Erythroblast (primary cell): Measurements from ENCODE around the gene PDE1C.

Experiments
- DNase-seq, 2 experiments: peaks; one replicate each; lab custom pipeline; 2025; lab: John Stamatoyannopoulos, UW
- GATA1 ChIP-seq: IDR thresholded peaks from 2 replicates; pipeline ENCODE4 v1.6.1; 2011; ENCODE audit warnings: low read depth, mild to moderate bottlenecking, control low read depth, low read length, moderate library complexity
- POLR2A ChIP-seq: IDR thresholded peaks from 2 replicates; pipeline ENCODE4 v1.6.1; 2011; ENCODE audit warnings: mild to moderate bottlenecking, low read length

The PDE1C gene

DNA sequence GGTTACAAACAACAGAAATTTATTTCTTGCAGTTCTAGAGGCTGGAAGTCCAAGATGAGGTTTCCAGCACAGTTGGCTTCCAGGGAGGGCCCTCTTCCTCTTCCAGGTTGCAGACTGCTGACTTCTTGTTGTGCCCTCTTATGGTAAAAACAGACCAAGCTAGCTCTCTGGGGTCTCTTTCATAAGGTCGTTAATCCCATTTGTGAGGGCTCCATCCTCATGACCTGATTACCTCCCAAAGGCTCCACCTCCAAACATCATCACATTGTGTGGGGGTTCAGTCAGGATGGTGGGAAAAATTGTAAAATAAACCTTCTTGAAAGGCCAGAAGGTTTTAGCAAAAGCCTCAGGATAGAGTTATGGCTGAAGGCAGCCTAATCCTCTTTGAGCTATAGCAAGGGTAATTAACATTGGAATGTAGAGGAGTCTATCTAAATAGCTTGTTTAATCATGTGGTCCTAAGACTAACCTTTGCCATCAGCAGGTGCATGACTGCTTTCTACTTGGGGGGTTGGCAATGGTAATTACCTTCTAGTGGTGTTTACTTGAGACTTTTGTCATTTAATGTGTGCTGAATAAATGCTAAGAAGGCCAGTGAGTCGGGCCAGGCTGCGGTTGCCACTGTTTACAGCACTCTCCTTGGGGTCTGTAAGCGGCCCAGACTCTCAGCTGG, 302.4 kb downstream of the PDE1C start:
- no peak for TF ChIP-seq GATA1

DNA sequence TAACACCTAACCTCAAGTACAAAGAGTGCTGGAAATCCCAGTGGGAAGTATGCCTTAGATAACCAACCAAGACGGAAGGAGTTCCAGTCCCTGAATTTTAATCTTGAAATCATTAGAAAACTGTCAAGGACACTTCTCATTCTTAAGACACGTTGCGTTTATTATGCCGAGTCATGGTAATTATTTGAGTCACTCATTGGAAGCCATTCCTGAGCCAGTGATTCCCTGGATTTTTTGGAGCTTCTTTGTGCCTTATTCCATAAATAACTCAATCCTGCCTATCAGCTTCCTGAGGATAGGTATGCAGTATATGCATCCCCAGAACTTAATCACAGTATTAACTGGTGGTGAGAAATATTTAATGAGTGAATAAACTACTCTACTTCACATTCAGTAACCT, 305.7 kb downstream of the PDE1C start:
- TF ChIP-seq GATA1, result no peak
- TF ChIP-seq POLR2A, result no peak
- no peak for DNase-seq

More for the DNA sequence above, 302.4 kb downstream of the PDE1C start:
- DNase-seq, result no peak

DNA sequence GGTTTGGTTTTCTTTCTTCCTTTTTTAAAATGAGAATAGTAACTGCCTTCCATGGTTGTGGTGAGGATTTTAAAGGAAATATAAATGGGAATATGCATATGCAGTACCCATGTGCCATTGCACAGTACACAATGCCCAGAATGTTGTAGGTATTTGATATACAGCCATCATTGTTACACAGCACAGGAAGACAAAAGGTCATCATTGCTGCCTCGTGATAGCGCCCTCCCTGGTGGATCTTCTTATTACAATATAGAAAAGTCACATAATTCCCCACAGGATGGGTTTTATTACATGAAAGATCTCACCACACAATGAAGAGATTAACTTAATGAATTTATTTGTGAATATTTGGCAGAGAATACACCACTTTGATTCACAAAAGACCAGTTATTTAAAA, 306.7 kb downstream of the PDE1C start:
- DNase-seq, result peak in 1 of 2 experiments; percentile 5
- TF ChIP-seq GATA1 (no peak), POLR2A (no peak)

DNA sequence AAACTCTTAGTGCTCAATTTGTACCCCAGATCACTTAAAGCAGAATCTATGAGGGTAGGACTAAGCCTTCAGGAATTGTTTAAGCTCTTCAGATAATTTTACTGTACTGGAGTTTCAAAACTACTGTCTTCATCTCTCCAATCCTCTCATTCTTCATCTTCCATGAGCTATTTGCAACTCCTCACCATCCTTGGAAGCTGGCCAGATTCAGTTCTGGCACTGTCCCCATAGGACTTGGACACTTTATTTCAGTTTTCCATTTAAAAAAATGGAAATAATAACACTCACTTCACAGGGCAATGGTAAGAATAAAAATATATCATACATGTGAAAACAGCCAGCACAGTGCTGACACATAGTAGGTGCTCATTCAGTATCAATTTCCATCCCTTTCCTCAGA, 308.6 kb downstream of the PDE1C start:
- DNase-seq, result no peak
- TF ChIP-seq POLR2A (no peak), GATA1 (no peak)

DNA sequence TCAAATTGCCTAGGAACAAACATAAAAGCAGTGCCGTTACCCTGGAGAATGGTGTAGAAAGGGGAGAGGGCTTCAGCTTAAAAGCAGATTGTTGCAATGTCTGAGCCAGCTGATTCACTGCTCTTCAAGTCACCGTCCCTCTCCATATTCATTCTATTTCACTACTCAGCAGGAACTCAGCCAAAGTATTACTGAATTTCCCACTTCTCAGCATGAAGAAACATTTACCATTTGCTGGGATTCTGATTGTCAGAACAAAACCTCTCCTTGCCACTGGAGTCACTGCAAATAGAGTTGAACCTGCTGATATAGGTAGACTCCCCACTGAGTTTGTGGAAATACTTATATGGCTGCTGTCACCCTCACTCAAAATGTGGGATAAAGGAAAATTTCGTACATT, 311.5 kb downstream of the PDE1C start:
- no peak for TF ChIP-seq POLR2A
- TF ChIP-seq GATA1, result no peak
- DNase-seq, result no peak

DNA sequence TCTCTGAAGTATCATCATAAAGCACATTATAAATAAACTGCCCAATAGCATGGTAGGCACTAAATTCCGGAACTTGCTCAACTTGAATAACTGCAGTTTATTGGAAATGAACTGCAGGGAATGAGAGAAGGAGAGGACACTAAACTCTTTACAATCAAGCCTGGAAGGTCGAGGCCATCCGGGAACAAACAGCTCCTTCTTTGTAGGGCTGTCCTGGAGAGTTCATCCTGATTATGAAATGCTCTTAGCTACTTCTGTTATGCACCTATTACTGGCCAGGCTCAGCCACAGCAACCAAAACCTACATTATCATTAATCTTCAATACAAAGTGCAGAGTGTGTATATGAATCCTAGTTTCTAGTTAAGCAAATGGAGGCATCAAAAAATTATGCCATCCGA, 318.5 kb downstream of the PDE1C start:
- TF ChIP-seq GATA1 (no peak), POLR2A (no peak)

DNA sequence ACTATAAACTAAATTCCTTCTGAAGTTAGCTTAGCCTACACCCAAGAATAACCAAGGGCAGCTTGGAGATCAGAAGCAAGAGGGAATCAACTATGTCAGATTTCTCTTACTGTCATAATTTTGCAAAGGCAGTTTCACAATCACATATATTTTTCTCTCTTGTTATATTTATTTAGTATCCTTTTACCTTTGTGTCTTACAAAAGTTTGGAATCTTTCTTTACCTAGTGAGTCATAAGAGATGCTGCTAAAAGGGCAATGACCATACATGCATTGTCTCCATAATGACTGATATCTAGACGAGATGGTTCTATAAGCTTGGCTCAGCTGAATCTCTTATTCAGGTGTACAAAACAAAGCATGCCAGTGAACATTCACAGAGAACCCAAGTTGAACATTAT, 322.1 kb downstream of the PDE1C start:
- no peak for DNase-seq
- no peak for TF ChIP-seq POLR2A
- no peak for TF ChIP-seq GATA1

More for the DNA sequence above, 318.5 kb downstream of the PDE1C start:
- no peak for DNase-seq

DNA sequence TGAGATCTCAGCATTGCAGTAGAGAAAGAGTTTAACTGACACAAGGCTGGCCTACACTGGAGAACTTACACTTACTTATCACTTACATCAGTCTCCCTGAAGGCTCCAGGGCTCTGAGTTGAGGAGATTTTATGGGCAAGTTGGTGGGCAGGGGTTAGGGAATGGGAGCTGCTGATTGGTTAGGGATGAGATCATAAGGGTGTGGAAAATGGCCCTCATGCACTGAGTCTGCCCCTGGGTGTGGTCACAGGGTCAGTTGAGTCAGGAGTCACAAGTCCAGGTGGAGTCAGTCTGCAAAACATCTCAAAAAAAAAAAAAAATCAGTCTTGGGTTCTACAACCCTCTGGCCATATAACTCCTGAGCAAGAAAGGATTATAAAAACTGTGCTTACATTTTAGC, 322.7 kb downstream of the PDE1C start:
- peak; percentile 2 to 53 for DNase-seq

DNA sequence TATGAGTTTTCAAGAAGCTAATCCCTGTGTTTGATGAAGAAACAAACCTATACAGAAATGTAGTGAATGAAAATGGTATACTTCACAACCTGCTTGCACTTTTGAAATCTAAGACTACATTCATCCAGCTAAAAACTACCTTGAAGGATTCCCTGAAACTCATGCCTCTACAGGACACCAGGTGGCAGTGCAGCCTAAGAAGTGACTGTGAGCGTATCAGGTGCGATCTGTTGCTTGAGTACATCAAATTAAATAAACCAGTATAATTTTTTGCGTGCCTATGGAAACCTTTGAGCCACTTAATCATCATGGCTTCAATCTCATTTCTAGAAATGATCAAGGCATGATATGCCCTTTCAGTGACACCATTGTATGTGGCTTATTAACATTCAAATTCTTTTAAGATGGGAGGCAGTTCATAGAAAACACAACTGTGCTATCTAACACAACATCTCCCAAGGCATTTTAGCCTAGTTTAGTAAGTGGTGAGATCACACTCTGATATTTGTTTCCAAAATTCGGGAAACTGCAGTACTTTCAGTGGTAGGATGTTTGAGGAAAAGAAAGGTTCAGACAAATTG, 325.8 kb downstream of the PDE1C start:
- TF ChIP-seq POLR2A, result no peak
- no peak for TF ChIP-seq GATA1
- peak; percentile 54 to 74 for DNase-seq

More for the DNA sequence above, 322.7 kb downstream of the PDE1C start:
- TF ChIP-seq POLR2A (no peak), GATA1 (no peak)

DNA sequence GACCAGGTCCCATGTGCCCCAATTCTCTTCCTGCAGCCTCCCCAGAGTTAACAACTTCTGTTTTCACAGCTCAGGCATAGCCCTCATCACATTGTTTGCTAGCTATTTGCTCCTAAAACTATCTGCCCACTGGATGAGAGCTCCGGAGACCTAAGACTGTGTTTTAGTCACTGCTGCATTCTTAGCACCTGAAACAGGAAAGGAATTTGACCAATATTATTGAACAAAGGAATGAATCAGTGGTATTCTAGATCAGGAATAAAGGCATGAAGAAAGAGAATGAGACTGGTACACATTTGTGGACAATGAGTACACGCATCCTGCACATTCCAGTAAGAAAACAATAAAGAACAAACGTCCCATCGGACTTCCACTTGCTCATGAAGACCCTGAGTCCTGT, 328.4 kb downstream of the PDE1C start:
- TF ChIP-seq GATA1 (no peak), POLR2A (no peak)

DNA sequence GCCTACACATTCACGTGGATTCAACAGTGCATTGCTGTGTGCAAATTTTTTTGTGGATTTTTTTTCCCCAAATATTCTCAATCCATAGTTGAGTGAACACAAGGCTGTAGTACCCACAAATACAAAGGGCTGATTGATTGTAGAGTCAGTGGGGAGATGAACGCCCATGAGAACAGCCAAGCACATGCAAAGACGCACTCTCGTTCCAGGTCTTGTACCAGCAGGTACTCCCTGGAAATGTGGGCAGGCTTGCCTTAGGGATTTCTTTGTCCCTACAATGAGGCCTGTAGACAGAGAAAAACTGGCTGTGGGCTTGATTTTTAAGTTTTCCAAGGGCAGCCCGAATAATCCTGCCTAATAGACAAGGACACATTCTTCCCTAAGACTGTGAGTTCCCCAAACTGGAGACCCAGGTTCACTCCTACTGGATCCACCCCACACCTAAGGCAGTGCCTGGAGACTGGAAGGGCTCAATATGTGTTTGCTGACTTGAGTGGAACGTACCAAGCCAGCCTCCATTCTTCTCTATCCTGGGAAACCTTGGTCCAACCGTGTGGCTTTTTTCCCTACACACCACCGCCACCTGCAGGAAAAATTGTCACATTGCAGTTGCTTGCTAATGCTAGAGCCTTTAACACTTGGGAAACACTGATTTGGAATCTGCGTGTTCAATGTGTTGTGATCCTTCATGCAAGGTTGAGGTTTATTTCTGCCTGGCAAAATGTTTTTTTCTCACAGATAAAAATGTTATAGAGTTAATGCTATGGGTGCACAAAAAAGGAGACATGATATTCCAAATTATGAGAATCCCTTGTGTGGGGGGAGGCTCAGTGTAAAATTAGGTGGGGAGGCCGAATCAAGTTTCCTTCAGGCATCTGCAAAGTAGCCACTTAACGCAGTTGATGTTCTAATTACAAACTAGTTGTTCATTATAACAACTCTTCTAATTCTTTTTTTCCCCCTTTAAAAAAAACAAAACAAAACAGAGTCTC, 333.9 kb downstream of the PDE1C start:
- DNase-seq, result peak; percentile 27 to 58
- TF ChIP-seq POLR2A (no peak), GATA1 (no peak)

More for the DNA sequence above, 328.4 kb downstream of the PDE1C start:
- DNase-seq, result no peak

DNA sequence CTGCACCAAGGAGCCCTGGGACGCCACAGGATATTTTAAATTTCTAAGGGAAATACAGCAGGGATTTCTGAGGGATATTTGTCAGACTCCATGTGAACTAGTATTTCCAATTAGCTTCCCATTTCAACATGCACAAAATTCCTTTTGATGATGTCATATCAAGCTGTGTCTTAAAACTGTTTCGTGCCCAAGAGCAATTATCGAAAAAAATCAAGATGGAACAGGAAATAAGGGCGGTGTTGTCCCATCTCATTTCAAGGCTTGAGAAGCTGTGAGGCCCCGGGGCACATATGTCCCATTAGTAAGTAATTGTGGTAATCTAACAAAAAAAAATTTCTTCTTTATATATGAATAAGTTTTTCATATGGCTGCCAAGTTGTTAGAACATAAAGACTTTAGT, 335.8 kb downstream of the PDE1C start:
- DNase-seq, result no peak
- no peak for TF ChIP-seq POLR2A

DNA sequence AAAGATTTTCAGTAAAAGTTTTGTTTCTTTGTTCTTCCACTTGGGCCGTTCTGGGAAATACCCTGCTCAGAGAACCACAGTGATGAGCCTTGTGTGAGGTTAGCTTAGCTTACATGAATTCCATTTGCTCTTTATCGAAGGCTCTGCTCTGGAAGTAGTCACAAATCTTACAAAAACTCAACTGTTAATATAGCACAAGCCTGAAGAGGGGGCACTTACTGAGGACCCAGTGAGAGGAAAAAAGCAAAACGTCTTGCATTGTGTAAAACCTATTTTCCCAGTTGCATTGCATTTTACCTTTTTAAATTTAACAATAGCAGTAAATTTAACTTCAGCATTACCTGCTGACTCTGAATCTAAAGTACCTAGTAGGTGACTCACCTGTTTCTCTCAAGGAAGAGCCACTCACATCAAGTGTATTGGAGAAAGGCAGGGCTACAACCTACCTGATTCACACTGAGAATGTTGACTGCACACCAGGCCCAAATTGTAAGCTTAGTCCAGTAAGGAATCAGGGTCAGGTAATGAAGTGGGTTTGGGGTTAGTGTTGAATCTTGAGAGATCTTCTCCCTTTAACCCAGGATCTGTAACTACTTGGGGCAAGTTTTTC, 340.9 kb downstream of the PDE1C start:
- no peak for DNase-seq
- no peak for TF ChIP-seq GATA1
- TF ChIP-seq POLR2A, result no peak
